Omental fat pad (tissue), 4 donors: ENCODE results near the gene PLA2G3. TPM values are rescaled to one million over a fixed set of nuclear protein-coding genes. Genes with fewer than 3 reads are reported as not detected.
A peak's percentile ranks its signal among the peaks of the same experiment; 100 is the strongest.

Source experiments
- ATAC-seq: fragments of 150-250 bp; one replicate; pipeline ENCODE4 v1.9.1; 2016; ENCODE audit warnings: mild to moderate bottlenecking, moderate library complexity; ENCODE audit not compliant: low FRiP score
- DNase-seq: peaks from one replicate; pipeline ENCODE4 v3.0.0-alpha.2; 2019; ENCODE audit warnings: low spot score
- CTCF ChIP-seq, 3 donors: fragments of 450-650 bp; IDR thresholded peaks; one replicate each; pipeline ENCODE4 v1.5.1; 2016 to 2017; ENCODE audit warnings: antibody characterized with exemption in 3 of 3, mild to moderate bottlenecking in 3 of 3, moderate library complexity in 2 of 3
- total RNA-seq, 4 donors: library from RNA; depleted of rRNA; stranded (reverse); fragments of >200 nt; gene quantifications; one replicate each; pipeline ENCODE4 v1.1.0, GENCODE V29; 2016

Gene PLA2G3
- total RNA-seq, 4 donors from 2014 or later = not detected

DNA sequence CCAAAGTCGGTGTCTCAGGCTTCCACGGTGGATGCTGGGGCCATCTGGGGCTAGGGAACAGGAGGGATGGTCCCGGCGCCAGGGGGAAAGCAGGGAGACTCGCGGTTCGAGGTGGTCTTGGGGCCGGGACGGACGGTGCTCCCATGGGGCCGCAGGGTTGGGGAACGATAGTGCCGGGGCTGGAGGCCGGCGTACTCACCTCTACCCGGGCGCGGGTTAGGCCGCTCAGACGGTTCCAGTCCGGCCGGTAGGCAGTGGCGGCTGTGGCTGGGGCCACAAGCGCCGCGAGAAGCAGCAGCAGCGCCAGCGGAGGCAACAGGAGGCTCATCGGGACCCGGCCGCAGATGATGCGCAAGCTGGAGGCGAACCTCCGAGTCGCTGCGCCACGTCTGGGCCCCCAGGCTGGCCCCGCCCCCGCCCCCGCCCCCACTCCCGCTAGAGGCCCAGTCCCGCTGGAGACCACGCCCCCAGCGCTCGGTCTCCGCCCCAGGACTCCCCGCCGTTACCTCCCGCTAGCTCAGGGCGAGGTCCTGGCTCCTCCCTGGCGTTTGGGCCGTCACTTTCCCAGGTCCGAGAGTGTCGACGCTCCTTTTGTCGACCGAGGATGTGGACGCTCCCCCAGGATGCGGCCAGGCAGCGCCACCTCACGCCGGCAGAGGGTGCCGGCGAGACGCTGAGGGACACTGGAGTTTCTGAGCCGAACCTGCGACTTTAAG, 33.0 kb downstream of the PLA2G3 start, which contains the start of gene SELENOM:
Gene SELENOM, minus strand, starts transcription at position 391 of the 716 bp plus-strand sequence. Its CDS starts 63 bp downstream, at position 328.
- no peak for TF ChIP-seq CTCF (IDR thresholded peaks at IDR 0.05)
- ATAC-seq (peak; percentile 97), DNase-seq (peak; percentile 73)

- ATAC-seq (peak; percentile 22), DNase-seq (no peak)
- no peak for TF ChIP-seq CTCF (IDR thresholded peaks at IDR 0.05)
Observed at GRCh38 chr22:31106731-31107177, 33.6 kb downstream of the PLA2G3 start.

- TF ChIP-seq CTCF (IDR thresholded peaks at IDR 0.05) = no peak
- ATAC-seq = no peak
- no peak for DNase-seq
Observed at GRCh38 chr22:31106001-31106571, 34.2 kb downstream of the PLA2G3 start.

DNA sequence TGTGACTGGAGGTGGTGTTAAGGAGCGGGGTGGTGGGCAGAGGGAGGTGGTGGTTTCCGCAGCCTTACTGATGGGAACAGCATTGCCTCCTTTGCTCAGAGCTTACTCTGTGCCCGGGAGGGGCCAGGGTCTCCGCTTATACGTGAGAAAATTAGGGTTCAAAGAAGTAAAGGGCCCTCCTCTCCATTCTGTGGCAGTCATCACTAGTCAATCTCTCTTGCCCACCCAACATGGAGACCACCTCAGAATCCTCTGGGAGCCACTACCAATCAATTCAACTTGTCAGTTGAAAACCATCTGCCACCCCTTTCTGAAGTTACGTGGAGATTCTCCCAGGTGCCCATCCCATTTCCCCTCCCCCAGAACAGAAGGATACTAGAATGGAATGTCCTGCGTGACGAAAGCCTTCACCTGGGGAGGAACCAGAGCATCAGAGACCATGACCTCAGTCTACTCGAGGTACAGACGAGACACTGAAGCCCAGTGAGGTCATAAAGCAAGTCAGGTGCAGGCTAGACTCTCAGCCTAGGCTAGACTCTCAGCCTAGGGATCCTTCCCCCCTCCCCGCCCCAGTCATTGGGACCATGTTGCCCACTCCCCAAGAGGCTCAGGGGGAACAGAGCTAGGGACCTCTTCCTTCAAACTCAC, 34.9 kb downstream of the PLA2G3 start:
- DNase-seq = no peak
- no peak for ATAC-seq
- TF ChIP-seq CTCF (IDR thresholded peaks at IDR 0.05) = no peak

DNA sequence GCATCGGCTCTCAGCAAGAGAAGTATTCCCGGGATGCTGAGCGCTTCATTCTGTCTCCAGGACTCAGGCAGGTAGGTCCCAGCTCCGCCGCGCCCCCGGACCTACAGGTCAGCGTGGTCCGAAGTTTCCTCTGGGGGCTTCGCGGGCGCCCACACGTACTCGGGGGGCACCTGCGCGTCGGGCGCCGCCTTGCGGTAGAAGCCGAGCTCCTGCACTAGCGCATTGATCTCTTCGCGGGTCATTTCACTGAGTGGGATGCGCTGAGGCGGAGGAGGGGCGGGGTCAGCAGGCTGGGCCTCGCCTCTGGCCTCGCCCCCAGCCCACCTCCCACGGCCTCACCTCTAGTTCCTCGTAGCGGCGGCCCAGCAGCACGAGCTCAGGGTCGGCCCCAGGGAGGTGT, 35.4 kb downstream of the PLA2G3 start:
- TF ChIP-seq CTCF (IDR thresholded peaks at IDR 0.05) = no peak
- no peak for ATAC-seq
- DNase-seq = no peak

GRCh38 chr22:31103899-31104694, 36.2 kb downstream of the PLA2G3 start:
- TF ChIP-seq CTCF (IDR thresholded peaks at IDR 0.05) = no peak
- no peak for ATAC-seq
- DNase-seq = no peak
